ENCODE measurements around the gene NTM.

NTM gene

GRCh38 chr11:131957875-131958274, 587.5 kb downstream of the NTM start:
- no peak for TF ChIP-seq CTCF (conservative IDR thresholded peaks at IDR 0.05; ENCODE audit: low read length)
- DNase-seq (ENCODE audit: low read depth) = no peak
- no peak overlapping the region for H3K4me3 ChIP-seq (ENCODE audit: low read length)

DNA sequence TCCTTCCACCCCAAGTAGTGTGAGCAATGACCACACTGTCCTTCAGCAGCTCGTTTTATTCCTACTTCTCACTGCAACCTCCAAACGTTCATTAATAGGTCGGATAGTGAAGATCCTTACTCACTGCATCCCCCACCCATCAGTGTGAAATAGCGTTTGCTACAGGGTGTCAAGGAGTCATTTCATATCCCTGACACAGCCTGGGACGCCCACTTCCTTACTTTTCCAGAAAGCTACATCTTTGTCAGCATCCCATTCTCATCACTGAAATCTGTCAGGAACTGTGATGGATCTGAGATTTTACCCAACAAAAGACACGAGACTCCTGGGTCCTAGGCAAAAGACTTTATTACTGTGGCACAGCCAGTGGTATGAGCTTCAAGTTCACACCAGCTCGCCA, 592.4 kb downstream of the NTM start:
- H3K4me3 ChIP-seq (ENCODE audit: low read length) = no peak overlapping the region
- DNase-seq (ENCODE audit: low read depth) = no peak
- TF ChIP-seq CTCF (conservative IDR thresholded peaks at IDR 0.05; ENCODE audit: low read length) = no peak

DNA sequence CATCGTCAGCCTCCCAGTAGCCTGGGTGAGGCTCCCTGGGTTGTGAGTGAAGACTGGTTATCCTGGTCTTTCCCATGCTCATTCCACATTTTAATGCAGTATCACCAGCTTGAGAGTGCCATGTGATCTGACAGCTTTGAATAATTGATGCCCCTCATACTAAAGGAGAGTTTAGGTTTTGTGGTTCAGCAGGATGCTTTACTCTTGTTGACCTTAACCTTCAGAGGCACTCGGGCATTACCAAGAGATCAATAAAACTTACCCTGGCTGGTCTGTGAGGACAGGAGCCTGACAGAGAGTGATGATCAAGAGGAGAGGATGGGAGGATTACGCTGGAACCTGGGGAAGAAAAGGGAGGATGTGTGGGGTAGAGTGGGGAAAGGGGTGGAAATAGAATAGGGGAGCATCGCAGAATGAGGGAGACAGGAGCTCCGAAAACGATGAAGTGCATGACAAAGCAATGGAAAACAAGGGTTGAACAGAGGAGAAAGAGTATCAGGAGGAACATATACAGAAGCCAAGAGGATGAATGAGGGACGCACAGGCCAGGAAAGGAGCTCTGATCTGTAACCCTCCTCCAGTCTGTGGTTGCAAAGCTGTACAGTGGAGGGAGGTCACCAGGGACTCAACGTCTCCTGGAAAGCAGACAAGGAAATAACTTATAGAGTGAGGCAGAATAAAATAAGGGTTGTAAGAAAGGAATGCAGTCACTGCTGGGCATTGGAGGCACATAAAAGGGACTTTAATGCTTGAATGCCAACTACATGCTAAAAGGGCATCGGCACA, 594.5 kb downstream of the NTM start:
- no peak overlapping the region for H3K4me3 ChIP-seq (ENCODE audit: low read length)
- TF ChIP-seq CTCF (conservative IDR thresholded peaks at IDR 0.05; ENCODE audit: low read length) = no peak
- no peak for DNase-seq (ENCODE audit: low read depth)

GRCh38 chr11:131965504-131965903, 595.1 kb downstream of the NTM start:
- H3K4me3 ChIP-seq (ENCODE audit: low read length) = no peak overlapping the region
- TF ChIP-seq CTCF (conservative IDR thresholded peaks at IDR 0.05; ENCODE audit: low read length) = no peak
- DNase-seq (ENCODE audit: low read depth) = no peak

DNA sequence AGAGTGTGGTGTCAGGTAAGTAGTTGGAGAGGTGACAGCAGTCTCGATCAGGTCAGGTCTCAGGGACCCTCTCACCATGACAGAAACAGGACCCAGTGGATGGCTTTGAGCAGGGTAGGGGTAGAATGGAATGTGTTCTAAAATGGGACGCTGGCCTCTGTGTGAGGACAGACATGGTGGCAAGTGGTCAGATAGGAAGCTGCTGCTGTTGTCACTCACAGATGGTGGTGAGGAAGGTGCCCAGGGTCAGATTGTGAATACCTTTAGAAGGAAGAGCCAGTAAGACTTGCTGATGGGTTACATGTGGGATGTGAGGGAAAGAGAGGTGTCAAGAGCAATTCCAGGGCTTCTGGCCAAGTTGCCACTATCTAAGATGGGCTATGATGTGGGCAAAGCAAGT, 596.3 kb downstream of the NTM start:
- no peak overlapping the region for H3K4me3 ChIP-seq (ENCODE audit: low read length)
- no peak for TF ChIP-seq CTCF (conservative IDR thresholded peaks at IDR 0.05; ENCODE audit: low read length)
- no peak for DNase-seq (ENCODE audit: low read depth)

DNA sequence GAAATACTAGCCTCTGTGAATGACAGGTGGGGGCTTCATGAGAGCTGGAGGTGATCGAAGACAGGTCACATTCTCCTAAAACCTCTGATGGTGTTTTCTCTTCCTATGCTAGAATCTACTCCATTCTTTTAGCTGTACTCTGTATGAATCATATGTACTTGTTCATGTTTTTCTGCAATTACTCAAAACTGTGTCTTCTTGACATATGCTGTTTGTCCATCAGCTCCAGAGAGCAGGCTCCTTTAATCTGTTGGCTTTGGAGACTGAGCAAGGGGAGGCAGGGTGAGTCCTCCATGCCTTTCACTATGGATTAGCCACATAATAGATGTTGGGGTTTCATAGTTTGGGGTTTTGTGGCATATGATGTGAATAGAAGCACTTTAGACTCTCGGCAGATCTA, 598.8 kb downstream of the NTM start:
- no peak overlapping the region for H3K4me3 ChIP-seq (ENCODE audit: low read length)
- no peak for TF ChIP-seq CTCF (conservative IDR thresholded peaks at IDR 0.05; ENCODE audit: low read length)
- DNase-seq (ENCODE audit: low read depth) = no peak

GRCh38 chr11:131973061-131973460, 602.6 kb downstream of the NTM start:
- no peak for TF ChIP-seq CTCF (conservative IDR thresholded peaks at IDR 0.05; ENCODE audit: low read length)
- no peak overlapping the region for H3K4me3 ChIP-seq (ENCODE audit: low read length)
- DNase-seq (ENCODE audit: low read depth) = no peak
